HTERT RPE-1 (cell line): ENCODE data around the gene RHOBTB1.

ENCODE experiments used
- in situ Hi-C: fragments of 300-500 bp; cut with MboI; formaldehyde crosslinking; loops from 4 replicates; pipeline ENCODE4 v1.14.3; 2020; ENCODE audit warnings: low sequenced_read_pairs

Gene RHOBTB1

DNA sequence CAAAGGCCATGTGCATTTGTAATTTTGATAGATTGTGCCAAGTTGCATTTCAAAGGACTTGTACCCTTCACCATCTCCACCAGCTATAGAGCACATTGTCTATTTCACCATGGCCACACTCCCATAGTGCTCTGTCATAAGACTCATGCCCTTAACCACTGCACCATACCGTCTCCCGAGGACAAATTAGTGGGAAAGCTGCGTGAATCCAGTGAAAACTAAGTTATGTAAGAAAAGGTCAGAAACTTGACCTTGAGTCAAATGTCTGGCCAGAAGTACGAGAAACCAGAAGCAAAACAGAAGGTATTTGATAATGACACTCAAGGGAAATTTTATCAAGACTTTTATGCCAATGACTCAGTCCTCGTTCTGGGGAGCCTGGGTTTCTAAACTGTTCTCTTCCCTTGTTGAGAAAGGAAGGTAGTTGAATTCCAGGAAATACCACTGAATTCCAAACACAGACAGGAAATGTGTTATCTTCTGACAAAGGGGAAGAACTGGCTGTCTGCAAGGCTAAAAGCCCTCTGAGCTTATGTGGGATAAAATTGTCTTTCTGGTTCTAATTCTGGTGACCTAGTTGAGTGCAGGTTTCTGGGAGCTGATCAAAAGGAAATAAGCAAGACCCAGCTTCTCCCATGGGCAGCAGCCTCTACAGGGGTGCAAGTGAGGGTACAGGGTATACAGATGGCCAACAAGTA, 116.0 kb downstream of the RHOBTB1 start:
- in situ Hi-C loops, result no loop called here

- in situ Hi-C loops, result no loop called here
Observed at GRCh38 chr10:60825520-60825919, 118.5 kb downstream of the RHOBTB1 start.

GRCh38 chr10:60823324-60823723, 120.7 kb downstream of the RHOBTB1 start:
- in situ Hi-C loops, result no loop called here

DNA sequence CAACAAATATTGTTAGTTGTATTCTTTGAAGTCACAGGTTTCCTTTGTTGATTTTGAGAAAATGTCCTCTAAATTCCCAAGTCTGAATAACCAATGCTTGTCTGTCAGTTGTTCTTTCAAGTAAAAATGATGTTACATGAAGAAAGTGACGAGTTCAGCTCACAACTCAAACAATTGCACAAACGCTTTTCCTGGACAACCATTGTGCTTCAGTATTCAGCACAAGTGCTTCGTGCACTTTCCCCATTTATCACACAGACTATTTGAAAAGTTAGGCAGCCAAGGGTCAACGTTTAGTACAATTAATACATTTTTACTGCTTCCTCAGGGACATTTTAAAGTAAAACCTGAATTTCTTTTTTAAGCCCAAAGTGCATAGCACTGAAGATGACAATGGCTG, 121.2 kb downstream of the RHOBTB1 start:
- in situ Hi-C loops, result no loop called here

DNA sequence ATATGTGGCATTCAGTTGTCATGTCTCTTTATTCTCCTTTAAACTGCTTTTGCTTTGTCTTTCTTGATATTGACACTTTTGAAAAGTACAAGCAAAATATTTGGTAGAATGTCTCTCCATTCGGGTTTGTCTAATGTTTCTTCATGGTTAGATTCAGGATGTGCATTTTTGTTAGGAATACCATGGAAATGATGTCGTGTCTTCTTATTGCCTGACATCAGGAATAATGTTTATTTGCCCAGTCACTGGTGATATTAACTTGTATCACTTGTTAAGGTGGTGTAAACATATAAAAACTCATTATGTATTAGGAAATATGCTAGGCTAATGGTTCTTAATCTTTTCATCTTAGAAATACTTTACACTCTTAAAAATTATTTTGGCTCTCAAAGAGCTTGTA, 122.3 kb downstream of the RHOBTB1 start:
- in situ Hi-C loops, result no loop called here

DNA sequence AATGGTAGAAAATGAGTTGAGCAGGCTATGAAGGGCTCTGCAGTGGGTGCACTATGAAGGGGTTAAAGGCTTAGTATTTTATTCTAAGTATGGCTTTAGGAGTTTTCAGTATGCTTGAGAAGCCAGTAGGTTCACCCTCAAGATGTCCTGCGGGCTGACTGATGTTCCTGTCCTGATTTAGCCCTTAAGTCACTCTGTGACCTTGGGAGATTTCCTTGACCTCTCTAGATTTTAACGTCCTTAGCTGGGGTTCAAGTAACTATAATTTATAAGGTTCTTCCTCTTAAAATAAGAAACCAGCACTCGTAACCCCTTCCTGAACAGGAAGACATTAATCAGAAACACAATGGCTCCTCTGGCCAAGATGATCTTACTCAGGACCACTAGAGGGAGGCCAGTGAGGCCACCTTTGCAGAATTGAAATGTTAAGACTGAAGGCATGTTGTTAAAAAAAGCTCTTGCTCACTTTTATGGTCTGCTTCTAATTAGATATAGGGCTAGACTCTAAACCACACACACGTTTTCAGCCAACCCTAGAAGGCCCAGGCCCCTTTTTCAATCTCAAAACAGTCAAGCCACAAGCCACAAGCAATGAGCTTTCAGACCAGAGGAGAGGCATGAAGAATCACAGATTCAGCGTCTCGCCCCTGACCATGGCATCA, 123.8 kb downstream of the RHOBTB1 start:
- in situ Hi-C loops, result no loop called here
